Sigmoid colon (tissue), 7 donors: Measurements from ENCODE around the gene ATP1B1. TPM values are rescaled to one million over a fixed set of nuclear protein-coding genes. Genes with fewer than 3 reads are reported as not detected.

Source experiments
- DNase-seq: peaks from one replicate; pipeline ENCODE4 v3.0.0-alpha.2; 2019
- H3K27ac ChIP-seq, 4 donors: fragments of 200-600 bp; sonication (generic); one replicate each; pipeline ENCODE4 v1.5.1; 2016 to 2019; ENCODE audit warnings: mild to moderate bottlenecking in 1 of 4
- H3K27me3 ChIP-seq, 3 donors: fragments of 200-600 bp; sonication (generic); one replicate each; pipeline ENCODE4 v1.5.1; 2019; ENCODE audit warnings: mild to moderate bottlenecking in 1 of 3
- H3K36me3 ChIP-seq, 4 donors: fragments of 200-600 bp; sonication (generic); one replicate each; pipeline ENCODE4 v1.5.1; 2016 to 2019
- H3K4me1 ChIP-seq, 4 donors: fragments of 200-600 bp; sonication (generic); one replicate each; pipeline ENCODE4 v1.5.1; 2017 to 2019
- H3K4me3 ChIP-seq, 4 donors: fragments of 200-600 bp; sonication (generic); one replicate each; pipeline ENCODE4 v1.5.1; 2017 to 2019; ENCODE audit warnings: mild to moderate bottlenecking in 2 of 4, moderate library complexity in 1 of 4
- H3K9me3 ChIP-seq, 4 donors: fragments of 200-600 bp in 3 of 4; sonication (generic) in 3 of 4; one replicate each; pipeline versions ENCODE4 v1.5.1 to v1.6.1; 2013 to 2019
- EP300 ChIP-seq, 4 donors: sonication (generic); formaldehyde crosslinking; IDR thresholded peaks; one replicate each; pipeline ENCODE4 v1.6.1; 2017; ENCODE audit warnings: antibody characterized with exemption in 4 of 4
- POLR2A ChIP-seq, 2 donors: fragments of 450-650 bp; IDR thresholded peaks; one replicate each; pipeline ENCODE4 v1.6.1; 2016; ENCODE audit warnings: antibody characterized with exemption in 2 of 2, mild to moderate bottlenecking in 2 of 2, moderate library complexity in 2 of 2
- POLR2AphosphoS5 ChIP-seq, 4 donors: sonication (generic); formaldehyde crosslinking; IDR thresholded peaks; one replicate each; pipeline ENCODE4 v1.6.1; 2017; ENCODE audit warnings: antibody characterized with exemption in 4 of 4
- WGBS, 2 donors: extraction: QIAGEN DNeasy Blood & Tissue Kit; methylation state at CpG; one replicate each; pipeline ENCODE4 v1.1.7; 2013; 5-methylcytosine and 5-hydroxymethylcytosine counted together
- intact Hi-C: fragments of 100-400 bp; cut with DNase I; formaldehyde crosslinking; loops from one replicate; pipeline ENCODE4 v1.15.1; 2023
- polyA plus RNA-seq, 3 donors: library from polyadenylated mRNA; stranded (reverse); fragments of 200-250 nt; gene quantifications; one replicate each; pipeline ENCODE4 v1.2.3, GENCODE V29; 2013
- total RNA-seq, 4 donors: library from RNA; depleted of rRNA; stranded (reverse); fragments of >200 nt; gene quantifications; one replicate each; pipeline ENCODE4 v1.1.0, GENCODE V29; 2016
- TF ChIP-seq, protein P1 (sequence below), 4 experiments: fragments of 450-650 bp in 3 of 4; fragments of 200-600 bp in 1 of 4; IDR thresholded peaks; one replicate each; pipeline ENCODE4 v1.5.1; 2016 to 2019; ENCODE audit warnings: antibody characterized with exemption in 4 of 4, mild to moderate bottlenecking in 3 of 4, moderate library complexity in 2 of 4
- donor health status: healthy with polysubstance abuse.
- donor health status: Bipolar disorder and iron deficiency.
- donor health status: healthy.

The ATP1B1 gene
- total and polyA plus RNA-seq, 7 donors, result 54.7 to 259 (median 102) TPM

DNA sequence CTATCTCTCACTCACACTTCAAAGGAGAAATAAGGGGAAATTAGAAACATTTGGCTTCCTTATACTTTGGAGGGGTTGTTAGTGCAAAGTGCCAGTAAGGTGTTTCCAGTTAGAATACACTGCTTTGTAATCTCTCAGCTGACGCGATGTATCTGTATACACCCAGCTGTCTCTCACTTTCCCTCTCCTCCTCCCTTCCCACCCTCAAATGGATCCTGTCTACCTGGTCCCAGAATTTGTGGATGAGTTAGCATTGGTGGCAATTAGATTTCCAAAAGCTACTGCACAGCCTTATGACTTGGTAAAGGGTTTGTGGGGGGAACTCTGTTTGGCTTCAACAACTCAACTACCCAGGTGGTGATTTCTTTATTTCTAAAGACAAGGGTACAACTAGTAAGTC is 10.5 kb downstream of the ATP1B1 start:
- TF ChIP-seq, protein P1, sequence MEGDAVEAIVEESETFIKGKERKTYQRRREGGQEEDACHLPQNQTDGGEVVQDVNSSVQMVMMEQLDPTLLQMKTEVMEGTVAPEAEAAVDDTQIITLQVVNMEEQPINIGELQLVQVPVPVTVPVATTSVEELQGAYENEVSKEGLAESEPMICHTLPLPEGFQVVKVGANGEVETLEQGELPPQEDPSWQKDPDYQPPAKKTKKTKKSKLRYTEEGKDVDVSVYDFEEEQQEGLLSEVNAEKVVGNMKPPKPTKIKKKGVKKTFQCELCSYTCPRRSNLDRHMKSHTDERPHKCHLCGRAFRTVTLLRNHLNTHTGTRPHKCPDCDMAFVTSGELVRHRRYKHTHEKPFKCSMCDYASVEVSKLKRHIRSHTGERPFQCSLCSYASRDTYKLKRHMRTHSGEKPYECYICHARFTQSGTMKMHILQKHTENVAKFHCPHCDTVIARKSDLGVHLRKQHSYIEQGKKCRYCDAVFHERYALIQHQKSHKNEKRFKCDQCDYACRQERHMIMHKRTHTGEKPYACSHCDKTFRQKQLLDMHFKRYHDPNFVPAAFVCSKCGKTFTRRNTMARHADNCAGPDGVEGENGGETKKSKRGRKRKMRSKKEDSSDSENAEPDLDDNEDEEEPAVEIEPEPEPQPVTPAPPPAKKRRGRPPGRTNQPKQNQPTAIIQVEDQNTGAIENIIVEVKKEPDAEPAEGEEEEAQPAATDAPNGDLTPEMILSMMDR (IDR thresholded peaks at IDR 0.05), result no peak
- TF ChIP-seq EP300 (IDR thresholded peaks at IDR 0.05) (no peak), POLR2AphosphoS5 (IDR thresholded peaks at IDR 0.05) (no peak), POLR2A (IDR thresholded peaks at IDR 0.05) (no peak)
- peak overlapping the region; percentile 67 to 97 (median 96) for H3K27ac ChIP-seq

DNA sequence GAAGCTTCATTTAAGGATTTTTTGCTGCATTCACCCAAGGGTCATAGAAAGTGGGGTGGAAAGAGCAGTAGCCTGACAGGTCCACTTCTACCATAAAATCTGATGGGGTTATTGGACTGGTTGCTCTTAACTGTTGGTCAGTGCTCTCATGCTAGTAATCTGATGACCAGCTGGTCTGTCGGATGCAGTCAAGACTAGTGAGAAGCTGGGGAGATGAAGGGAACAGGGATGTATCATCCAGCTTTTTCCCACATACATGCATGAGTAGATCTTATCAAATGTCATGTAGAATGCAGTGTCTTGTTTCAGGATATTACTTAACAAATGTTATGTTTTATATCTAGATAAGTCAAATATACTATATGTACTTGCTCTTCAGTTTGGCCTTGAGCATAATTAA is 11.1 kb downstream of the ATP1B1 start:
- peaks cover 0 to 91% (median 82%) of the 10 kb centered on the region in 4 donors for H3K4me1 ChIP-seq
- H3K9me3 ChIP-seq, result no peaks in the 10 kb centered on the region
- TF ChIP-seq, protein P1 (IDR thresholded peaks at IDR 0.05), result no peak
- TF ChIP-seq POLR2A (IDR thresholded peaks at IDR 0.05) (no peak), POLR2AphosphoS5 (IDR thresholded peaks at IDR 0.05) (no peak), EP300 (IDR thresholded peaks at IDR 0.05) (no peak)
- intact Hi-C loops, result no loop called here
- H3K27me3 ChIP-seq, result no peaks in the 10 kb centered on the region
- WGBS, 2 donors, result 37 to 78% methylated on average over 1 of the region's 1 CpG
- DNase-seq, result no peak
- peak overlapping the region; percentile 67 to 97 (median 96) for H3K27ac ChIP-seq
- no peak overlapping the region for H3K4me3 ChIP-seq
- peaks cover 0 to 52% (median 18%) of the 10 kb centered on the region in 4 donors for H3K36me3 ChIP-seq

More for the DNA sequence above, 10.5 kb downstream of the ATP1B1 start:
- Histone ChIP-seq H3K4me3 (no peak overlapping the region), H3K4me1 (peaks cover 0 to 94% (median 88%) of the 10 kb centered on the region in 4 donors), H3K9me3 (no peaks in the 10 kb centered on the region), H3K36me3 (peaks cover 0 to 54% (median 22%) of the 10 kb centered on the region in 4 donors), H3K27me3 (no peaks in the 10 kb centered on the region)
- no peak for DNase-seq
- intact Hi-C loops, result no loop called here
- WGBS, 2 donors, result 48 to 87% methylated on average over 2 of the region's 2 CpGs

DNA sequence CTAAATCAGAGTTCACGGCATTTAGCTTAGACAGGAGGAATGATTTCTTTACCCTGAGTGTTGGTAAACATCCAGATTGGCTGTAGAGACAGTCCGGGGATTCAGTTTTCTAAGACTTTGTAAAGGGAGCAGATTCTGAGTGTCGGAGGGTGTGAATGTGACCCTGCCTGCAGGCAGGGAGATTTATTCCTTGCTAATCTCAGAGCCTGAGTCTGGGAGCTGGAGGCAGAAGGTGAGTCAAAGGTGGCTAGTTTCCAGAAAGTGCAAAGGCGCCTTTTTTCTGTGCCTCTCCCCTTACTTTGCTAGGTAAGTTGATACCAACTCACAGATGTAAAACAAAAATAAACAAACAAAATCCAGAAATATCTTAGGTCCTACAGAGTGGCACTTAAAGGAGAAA is 11.7 kb downstream of the ATP1B1 start:
- TF ChIP-seq EP300 (IDR thresholded peaks at IDR 0.05) (no peak), POLR2AphosphoS5 (IDR thresholded peaks at IDR 0.05) (no peak), POLR2A (IDR thresholded peaks at IDR 0.05) (no peak)
- TF ChIP-seq, protein P1 (IDR thresholded peaks at IDR 0.05), result no peak
- intact Hi-C loops, result no loop called here
- H3K27me3 ChIP-seq, result no peaks in the 10 kb centered on the region
- no peaks in the 10 kb centered on the region for H3K9me3 ChIP-seq
- DNase-seq, result no peak
- H3K4me1 ChIP-seq, result peaks cover 0 to 85% (median 76%) of the 10 kb centered on the region in 4 donors
- no peak overlapping the region for H3K4me3 ChIP-seq
- H3K27ac ChIP-seq, result peak overlapping the region; percentile 11 to 97 (median 96)
- peaks cover 0 to 46% (median 15%) of the 10 kb centered on the region in 4 donors for H3K36me3 ChIP-seq
- WGBS, 2 donors, result 43 to 80% methylated on average over 4 of the region's 4 CpGs

DNA sequence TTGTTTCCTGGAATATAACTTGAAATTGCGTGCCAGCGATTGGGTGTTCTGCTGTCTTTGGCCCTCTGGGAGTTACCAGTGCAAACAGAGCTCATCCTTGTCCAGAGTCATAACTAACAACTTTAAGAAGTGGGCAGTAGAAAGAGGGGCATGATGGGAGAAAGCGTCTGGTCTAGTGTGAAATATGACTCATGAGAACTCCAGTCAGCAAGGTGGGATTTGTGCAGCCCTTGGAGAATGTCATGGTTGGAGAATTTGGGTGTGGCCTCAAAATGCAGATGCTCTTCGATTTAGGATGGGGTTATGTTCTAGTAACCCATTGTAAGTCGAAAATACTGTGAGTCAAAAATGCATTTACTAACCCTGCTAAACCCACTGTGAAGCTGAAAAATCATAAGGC is 12.9 kb downstream of the ATP1B1 start:
- no peak overlapping the region for H3K4me3 ChIP-seq
- H3K27ac ChIP-seq, result peak overlapping the region; percentile 36 to 97 (median 72)
- TF ChIP-seq POLR2A (IDR thresholded peaks at IDR 0.05), result no peak
- TF ChIP-seq POLR2AphosphoS5 (IDR thresholded peaks at IDR 0.05), result no peak
- no peak for TF ChIP-seq EP300 (IDR thresholded peaks at IDR 0.05)
- TF ChIP-seq, protein P1 (IDR thresholded peaks at IDR 0.05), result no peak
- no peaks in the 10 kb centered on the region for H3K27me3 ChIP-seq
- peaks cover 0 to 73% (median 64%) of the 10 kb centered on the region in 4 donors for H3K4me1 ChIP-seq
- no peak for DNase-seq
- 26 to 62% methylated on average over 5 of the region's 5 CpGs for WGBS, 2 donors
- intact Hi-C loops, result no loop called here
- no peaks in the 10 kb centered on the region for H3K9me3 ChIP-seq
- H3K36me3 ChIP-seq, result peaks cover 0 to 36% (median 6%) of the 10 kb centered on the region in 4 donors

DNA sequence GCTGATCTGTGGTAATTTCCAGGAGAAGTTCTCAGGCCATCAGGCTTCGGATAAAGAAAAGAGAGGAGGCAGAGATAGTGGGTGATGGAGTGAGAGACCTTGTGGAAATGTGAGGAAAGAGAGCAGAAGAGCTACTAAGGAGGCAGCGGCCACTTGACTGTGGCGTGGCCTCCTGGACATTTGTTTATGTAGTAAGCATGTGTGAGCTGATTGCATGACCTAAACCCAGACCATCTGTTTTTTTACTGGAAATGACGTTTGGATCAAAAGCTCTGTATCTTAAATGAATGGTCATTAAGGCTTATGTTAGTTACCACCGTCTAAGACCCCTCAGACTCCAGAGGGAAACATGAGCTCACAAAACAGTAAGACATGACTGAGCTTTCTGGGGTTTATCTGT is 13.6 kb downstream of the ATP1B1 start:
- Histone ChIP-seq H3K36me3 (peaks cover 0 to 36% (median 5%) of the 10 kb centered on the region in 4 donors), H3K4me3 (no peak overlapping the region), H3K4me1 (peaks cover 0 to 67% (median 59%) of the 10 kb centered on the region in 4 donors), H3K27me3 (no peaks in the 10 kb centered on the region), H3K9me3 (no peaks in the 10 kb centered on the region), H3K27ac (peak overlapping the region; percentile 36 to 97 (median 72))
- WGBS, 2 donors, result 42 to 74% methylated on average over 5 of the region's 5 CpGs
- DNase-seq, result no peak
- TF ChIP-seq POLR2AphosphoS5 (IDR thresholded peaks at IDR 0.05) (no peak), POLR2A (IDR thresholded peaks at IDR 0.05) (no peak), EP300 (IDR thresholded peaks at IDR 0.05) (no peak)
- TF ChIP-seq, protein P1 (IDR thresholded peaks at IDR 0.05), result no peak
- intact Hi-C loops, result no loop called here
